GM10266 (cell line): Measurements from ENCODE around the gene TNNT3.

Experiments
- DNase-seq: peaks from one replicate; pipeline ENCODE4 v3.0.0; 2012; ENCODE audit errors: extremely low spot score
- TF ChIP-seq, protein P1 (sequence below): IDR thresholded peaks from 2 replicates; pipeline ENCODE4 v1.5.1; 2012; ENCODE audit warnings: mild to moderate bottlenecking, low read depth; ENCODE audit not compliant: control insufficient read depth, insufficient read depth; ENCODE audit errors: missing control alignments

TNNT3 gene

DNA sequence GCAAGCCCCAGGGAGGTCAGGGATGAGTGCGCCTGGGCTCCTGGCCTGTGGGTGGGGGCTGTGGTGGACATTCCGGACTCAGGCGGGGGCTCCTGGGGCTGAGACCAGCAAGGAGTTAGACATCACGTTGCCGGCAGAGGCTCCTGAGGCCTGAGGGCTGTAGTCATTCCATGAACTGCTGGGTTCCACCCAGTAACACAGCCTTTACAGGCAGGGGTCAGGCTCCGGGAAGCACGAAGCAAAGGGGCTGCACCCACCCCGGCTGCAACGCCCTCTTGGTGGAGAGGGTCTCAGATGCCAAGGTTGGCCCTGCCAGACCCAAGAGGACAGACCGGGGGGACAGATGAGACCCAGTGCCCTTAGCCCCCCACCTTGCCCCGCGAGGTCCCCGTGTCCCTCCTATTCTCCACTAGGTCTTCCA, 9.0 kb downstream of the TNNT3 start:
- peak; percentile 39 for DNase-seq

DNA sequence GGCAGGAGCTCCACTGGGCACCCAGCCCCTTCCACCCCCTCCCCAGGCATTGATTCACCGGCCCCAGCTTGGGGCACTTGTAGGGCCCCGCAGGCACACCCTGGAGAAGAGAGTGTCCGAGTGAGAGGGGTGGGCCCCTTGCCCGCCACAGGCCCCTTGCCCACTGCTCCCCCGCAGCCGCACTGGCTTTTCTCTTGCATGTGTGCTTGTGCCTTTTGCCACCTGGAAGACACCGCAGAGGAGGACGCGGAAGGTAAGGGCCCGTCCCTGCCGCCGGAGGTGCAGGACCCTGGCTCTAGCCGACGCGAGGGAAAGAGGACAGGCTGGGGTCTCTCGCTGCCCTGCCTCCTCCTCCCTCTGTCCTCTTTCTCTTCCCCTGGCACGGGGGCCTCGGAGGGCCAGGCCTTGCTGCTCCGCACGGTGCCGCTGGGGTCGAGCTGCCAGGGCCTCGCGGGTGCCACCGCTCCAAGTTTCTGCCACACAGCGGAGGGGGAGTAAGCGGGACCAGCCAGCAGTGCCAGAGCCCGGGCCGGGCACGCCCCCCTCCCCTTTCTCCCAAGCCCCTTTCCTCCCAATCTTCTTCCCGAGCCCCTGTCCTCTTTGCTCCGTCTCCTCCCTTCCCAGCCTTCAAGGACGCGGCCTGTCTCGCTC, 9.5 kb downstream of the TNNT3 start:
- no peak for DNase-seq
- TF ChIP-seq, protein P1, sequence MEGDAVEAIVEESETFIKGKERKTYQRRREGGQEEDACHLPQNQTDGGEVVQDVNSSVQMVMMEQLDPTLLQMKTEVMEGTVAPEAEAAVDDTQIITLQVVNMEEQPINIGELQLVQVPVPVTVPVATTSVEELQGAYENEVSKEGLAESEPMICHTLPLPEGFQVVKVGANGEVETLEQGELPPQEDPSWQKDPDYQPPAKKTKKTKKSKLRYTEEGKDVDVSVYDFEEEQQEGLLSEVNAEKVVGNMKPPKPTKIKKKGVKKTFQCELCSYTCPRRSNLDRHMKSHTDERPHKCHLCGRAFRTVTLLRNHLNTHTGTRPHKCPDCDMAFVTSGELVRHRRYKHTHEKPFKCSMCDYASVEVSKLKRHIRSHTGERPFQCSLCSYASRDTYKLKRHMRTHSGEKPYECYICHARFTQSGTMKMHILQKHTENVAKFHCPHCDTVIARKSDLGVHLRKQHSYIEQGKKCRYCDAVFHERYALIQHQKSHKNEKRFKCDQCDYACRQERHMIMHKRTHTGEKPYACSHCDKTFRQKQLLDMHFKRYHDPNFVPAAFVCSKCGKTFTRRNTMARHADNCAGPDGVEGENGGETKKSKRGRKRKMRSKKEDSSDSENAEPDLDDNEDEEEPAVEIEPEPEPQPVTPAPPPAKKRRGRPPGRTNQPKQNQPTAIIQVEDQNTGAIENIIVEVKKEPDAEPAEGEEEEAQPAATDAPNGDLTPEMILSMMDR: no peak

More for the DNA sequence above, 9.0 kb downstream of the TNNT3 start:
- TF ChIP-seq, protein P1: no peak

DNA sequence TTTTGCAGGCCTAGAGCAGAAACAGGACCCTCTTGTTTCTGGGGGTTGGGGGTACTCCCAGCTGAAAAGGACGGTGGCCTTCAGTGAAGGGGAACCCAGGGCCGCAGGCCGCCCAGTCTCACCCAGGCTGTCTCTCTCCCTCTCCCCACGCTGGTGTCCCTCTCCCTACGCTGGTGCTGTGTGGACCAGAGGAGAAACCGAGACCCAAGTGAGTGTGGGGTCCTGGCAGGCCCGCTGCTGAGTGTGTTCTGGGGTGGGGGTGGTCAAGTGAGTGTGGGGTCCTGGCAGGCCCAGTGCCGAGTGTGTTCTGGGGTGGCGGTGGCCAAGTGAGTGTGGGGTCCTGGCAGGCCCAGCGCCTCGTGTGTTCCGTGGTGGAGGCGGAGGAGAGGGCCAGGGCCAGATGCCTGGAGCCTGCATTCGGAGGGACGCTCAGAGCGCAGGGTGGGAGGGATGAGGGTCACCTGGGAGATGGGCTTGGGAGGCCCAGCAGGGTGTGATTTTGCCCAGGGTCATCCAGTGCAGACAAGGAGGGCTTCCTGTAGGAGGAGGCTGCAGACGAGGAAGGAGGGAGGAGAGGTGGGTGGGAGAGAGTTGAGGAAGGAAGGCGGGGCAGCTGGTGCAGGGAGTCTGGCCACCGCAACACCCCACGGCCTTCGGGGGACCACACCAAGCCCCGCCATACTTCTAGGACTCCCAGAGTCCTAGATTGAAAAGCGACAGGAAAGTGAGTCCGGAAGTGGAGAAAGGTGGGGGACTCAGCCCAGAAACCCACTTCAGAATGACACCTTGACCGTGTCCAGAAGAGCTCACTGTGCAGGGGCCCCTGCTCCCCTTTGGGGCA, 10.3 kb downstream of the TNNT3 start:
- no peak for DNase-seq
- TF ChIP-seq, protein P1: no peak

DNA sequence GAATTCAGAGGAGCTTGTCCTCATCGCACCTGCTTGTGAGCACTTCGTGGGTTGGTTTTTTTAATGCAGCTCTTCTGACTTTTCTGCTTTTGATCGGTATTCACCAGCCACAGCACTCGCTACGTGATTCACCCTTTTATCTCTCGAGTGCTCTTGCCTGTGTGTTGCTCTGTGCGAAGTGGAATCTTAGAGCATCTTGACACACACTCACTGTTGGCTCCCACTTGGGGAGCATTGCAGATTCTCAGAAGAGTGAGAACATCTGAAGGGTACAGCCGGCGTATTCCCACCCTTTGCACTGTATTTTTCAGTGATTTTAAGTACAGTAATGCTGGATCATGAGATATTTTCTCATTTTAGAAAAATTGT, 10.9 kb downstream of the TNNT3 start:
- TF ChIP-seq, protein P1: no peak
- DNase-seq: no peak

DNA sequence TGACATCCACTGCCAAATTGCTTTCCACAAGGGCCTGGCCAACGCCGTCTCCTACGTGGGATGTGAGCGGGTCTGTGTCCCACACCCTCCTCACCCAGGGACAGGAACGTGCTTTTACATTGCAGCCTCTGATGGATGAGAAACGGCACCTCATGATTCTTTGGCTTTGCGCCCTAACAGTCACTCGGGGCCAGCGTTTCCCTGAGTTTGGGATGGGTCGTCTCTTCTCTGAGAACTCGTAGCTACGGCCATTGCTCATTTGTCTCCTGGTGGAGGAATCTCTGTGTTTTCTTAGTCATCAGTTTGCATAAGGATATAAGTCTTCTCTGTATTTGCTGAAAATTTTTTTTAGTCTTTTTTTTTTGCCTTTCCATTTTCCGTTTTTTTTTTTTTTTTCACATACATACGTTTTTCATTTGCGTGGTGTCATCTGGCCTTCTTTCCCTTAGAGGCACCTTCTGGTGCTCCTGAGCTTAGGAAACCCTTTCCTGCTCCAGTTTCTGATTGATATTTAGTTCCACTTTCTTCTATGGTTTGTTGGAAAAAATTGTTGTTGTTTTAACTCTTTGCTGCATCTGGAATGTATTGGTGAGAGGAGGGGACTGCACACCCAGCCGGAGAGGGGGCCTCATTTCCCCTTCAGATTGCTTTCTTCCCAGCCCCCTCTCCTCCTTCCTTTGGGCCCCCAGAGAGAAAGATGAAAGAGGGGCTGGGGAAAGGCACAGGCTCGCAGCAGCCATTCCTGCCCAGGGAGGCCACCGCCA, 12.0 kb downstream of the TNNT3 start:
- no peak for DNase-seq
- TF ChIP-seq, protein P1: no peak

DNA sequence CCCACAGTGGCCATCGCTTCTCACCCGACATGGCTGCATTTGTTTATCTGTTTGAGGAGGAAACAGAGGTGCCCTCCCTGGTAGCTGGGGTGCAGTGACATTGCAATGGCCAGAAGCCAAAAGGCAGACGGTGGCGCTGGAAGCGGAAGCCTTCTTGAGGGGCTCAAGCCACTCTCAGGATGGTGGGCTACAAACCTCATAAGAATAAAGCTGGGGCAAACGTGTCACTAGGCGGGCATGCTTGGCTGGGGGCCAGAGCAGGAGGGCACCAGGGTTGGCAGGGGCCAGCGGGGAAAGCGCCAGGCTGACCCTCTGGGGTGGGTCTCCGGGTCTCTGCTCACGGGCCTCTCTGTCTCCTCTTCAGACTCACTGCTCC, 12.6 kb downstream of the TNNT3 start:
- DNase-seq: peak; percentile 16
- TF ChIP-seq, protein P1: no peak
